PFSK-1 (cell line): ENCODE measurements around the gene ACOXL.

Experiments used
- POLR2AphosphoS5 ChIP-seq: IDR thresholded peaks from 2 replicates; pipeline ENCODE4 v1.6.1; 2012; ENCODE audit warnings: low read depth, mild to moderate bottlenecking, control low read depth, low read length, moderate library complexity
- REST ChIP-seq, 2 experiments: IDR thresholded peaks; 2 replicates each; pipeline versions ENCODE4 v1.6.1 to v1.8.0; 2011 to 2012; ENCODE audit warnings: low read depth in 2 of 2, low read length in 2 of 2, control low read depth in 1 of 2, inconsistent platforms in 1 of 2, mild to moderate bottlenecking in 1 of 2, moderate library complexity in 1 of 2; ENCODE audit not compliant: insufficient read depth in 1 of 2
- SIN3A ChIP-seq: IDR thresholded peaks from 2 replicates; pipeline ENCODE4 v1.6.1; 2012; ENCODE audit warnings: mild to moderate bottlenecking, low read length, moderate library complexity, borderline replicate concordance; ENCODE audit not compliant: insufficient read depth
- TAF1 ChIP-seq: IDR thresholded peaks from 2 replicates; pipeline ENCODE4 v1.6.1; 2012; ENCODE audit warnings: low read length, control low read depth, borderline replicate concordance; ENCODE audit not compliant: insufficient read depth

- TF ChIP-seq TAF1 = no peak
- no peak for TF ChIP-seq REST (IDR thresholded peaks at IDR 0.05; ENCODE audit: insufficient read depth in 1 of 2, low read depth in 2 of 2, low read length in 2 of 2)
- TF ChIP-seq POLR2AphosphoS5 = no peak
- TF ChIP-seq SIN3A = no peak
Observed at GRCh38 chr2:110929528-110929927, 197.2 kb downstream of the ACOXL start.
